HepG2 (cell line): ENCODE measurements around the gene CAMTA1. TPM values are rescaled to one million over a fixed set of nuclear protein-coding genes. Genes with fewer than 3 reads are reported as not detected.

ENCODE experiments used
- ATAC-seq: fragments of 200-7000 bp; cut with Tn5 transposase; 3 replicates; pipeline ENCODE4 v1.9.1; 2020; ENCODE audit warnings: mild to moderate bottlenecking, moderate library complexity
- BruUV-seq: library from RNA; stranded (reverse); fragments of 400-500 nt; replicated peaks from 2 replicates; lab custom pipeline; 2021; lab: Mats Ljungman, UMichigan
- CTCF ChIA-PET: fragments of 300-600 bp; formaldehyde crosslinking; extraction: SDS; loops from one replicate; lab custom pipeline; 2021; ENCODE audit warnings: low total read pairs, inconsistent platforms, low intra/inter-chr PET ratio; lab: Yijun Ruan, JAX
- POLR2A ChIA-PET: fragments of 350-600 bp; sonication (Branson Sonifier 250); formaldehyde crosslinking; loops from one replicate; lab custom pipeline; 2020; ENCODE audit warnings: antibody characterized with exemption, inconsistent platforms; lab: Yijun Ruan, JAX
- DNase-seq: peaks from one replicate; pipeline ENCODE4 v3.0.0-alpha.2; 2015; ENCODE audit warnings: low spot score
- FAIRE-seq: peaks from 3 replicates; lab custom pipeline; 2011; peaks lifted over from hg19 to GRCh38; lab: Jason Lieb, UNC
- H2AFZ ChIP-seq: one replicate; pipeline ENCODE4 v1.6.1; 2011; ENCODE audit warnings: low read length, inconsistent platforms
- H3K27ac ChIP-seq: fragments of 300-600 bp; 3 replicates; pipeline ENCODE4 v1.8.0; 2011; ENCODE audit warnings: mixed run types, mild to moderate bottlenecking, mixed read lengths, low read length, inconsistent platforms; ENCODE audit not compliant: insufficient read depth; ENCODE audit errors: extremely low read length
- H3K27me3 ChIP-seq, 2 experiments: fragments of 200-600 bp in 1 of 2; 2 replicates in 1 of 2; 3 replicates in 1 of 2; pipeline versions ENCODE4 v1.6.0 to v1.8.0; 2011; ENCODE audit warnings: low read length in 2 of 2, mild to moderate bottlenecking in 2 of 2, moderate library complexity in 2 of 2, inconsistent platforms in 1 of 2; ENCODE audit not compliant: insufficient read depth in 2 of 2, control insufficient read depth in 1 of 2
- H3K36me3 ChIP-seq, 2 experiments: fragments of 200-600 bp in 1 of 2; replicated peaks in 1 of 2; 2 replicates in 1 of 2; 3 replicates in 1 of 2; pipeline versions ENCODE4 v1.5.1 to v1.8.0; 2011; ENCODE audit warnings: low read length in 2 of 2, inconsistent platforms in 1 of 2; ENCODE audit not compliant: insufficient read depth in 2 of 2, control insufficient read depth in 1 of 2
- H3K4me1 ChIP-seq: 2 replicates; pipeline ENCODE4 v1.5.1; 2012; ENCODE audit warnings: low read length, inconsistent platforms; ENCODE audit not compliant: insufficient read depth
- H3K4me2 ChIP-seq: 2 replicates; pipeline ENCODE4 v1.6.0; 2011; ENCODE audit warnings: low read depth, low read length, inconsistent platforms
- H3K4me3 ChIP-seq, 3 experiments: fragments of 200-600 bp in 1 of 3; sonication (generic), shearing (Covaris generic) in 1 of 3; replicated peaks in 1 of 3; 2 replicates each; pipeline ENCODE4 v1.5.1; 2011 to 2016; ENCODE audit warnings: low read length in 3 of 3, inconsistent platforms in 2 of 3, low read depth in 2 of 3, mild to moderate bottlenecking in 2 of 3, control low read depth in 1 of 3, mixed read lengths in 1 of 3; ENCODE audit not compliant: insufficient read depth in 1 of 3
- H3K79me2 ChIP-seq: one replicate; pipeline ENCODE4 v1.6.1; 2011; ENCODE audit warnings: low read length, inconsistent platforms; ENCODE audit not compliant: insufficient read depth
- H3K9ac ChIP-seq: 2 replicates; pipeline ENCODE4 v1.6.0; 2011; ENCODE audit warnings: mild to moderate bottlenecking, low read depth, low read length, inconsistent platforms; ENCODE audit not compliant: insufficient read depth
- H3K9me3 ChIP-seq: 2 replicates; pipeline ENCODE4 v1.5.1; 2012; ENCODE audit warnings: mild to moderate bottlenecking, low read length
- H4K20me1 ChIP-seq: 2 replicates; pipeline ENCODE4 v1.6.0; 2011; ENCODE audit warnings: inconsistent platforms, mild to moderate bottlenecking, low read length, moderate library complexity; ENCODE audit not compliant: insufficient read depth
- DNMT1 ChIP-seq: sonication (generic); formaldehyde crosslinking; IDR thresholded peaks from 2 replicates; pipeline ENCODE4 v1.5.1; 2020; ENCODE audit warnings: mild to moderate bottlenecking, missing genetic modification reagents
- GMEB2 ChIP-seq: IDR thresholded peaks from 2 replicates; pipeline ENCODE4 v1.6.1; 2016; ENCODE audit warnings: missing biosample characterization, missing genetic modification reagents, low read depth
- NAIF1 ChIP-seq: sonication (generic); formaldehyde crosslinking; IDR thresholded peaks from 2 replicates; pipeline ENCODE4 v1.5.0; 2020; ENCODE audit warnings: mild to moderate bottlenecking, missing genetic modification reagents, borderline replicate concordance
- NFRKB ChIP-seq: fragments of 450-650 bp; IDR thresholded peaks from 2 replicates; pipeline ENCODE4 v1.6.1; 2017
- RORA ChIP-seq: sonication (generic); formaldehyde crosslinking; IDR thresholded peaks from 2 replicates; pipeline ENCODE4 v1.5.0; 2020; ENCODE audit warnings: mild to moderate bottlenecking, missing genetic modification reagents, moderate library complexity
- SRY ChIP-seq: sonication (generic); formaldehyde crosslinking; IDR thresholded peaks from 2 replicates; pipeline ENCODE4 v1.8.0; 2022; ENCODE audit warnings: mild to moderate bottlenecking, missing genetic modification reagents
- U2AF1 ChIP-seq: fragments of 200-400 bp; formaldehyde crosslinking; optimal IDR thresholded peaks from 2 replicates; pipeline ENCODE3; 2017; ENCODE audit warnings: mild to moderate bottlenecking, low read depth, low read length
- ZBTB42 ChIP-seq: sonication (generic); formaldehyde crosslinking; IDR thresholded peaks from 2 replicates; pipeline ENCODE4 v1.5.0; 2020; ENCODE audit warnings: mild to moderate bottlenecking, missing genetic modification reagents
- ZIK1 ChIP-seq: sonication (generic); formaldehyde crosslinking; IDR thresholded peaks from 2 replicates; pipeline ENCODE4 v1.5.0; 2020; ENCODE audit warnings: mild to moderate bottlenecking, low read depth, missing genetic modification reagents, borderline replicate concordance
- ZNF260 ChIP-seq: sonication (generic); formaldehyde crosslinking; IDR thresholded peaks from 2 replicates; pipeline ENCODE4 v1.4.0; 2020; ENCODE audit warnings: missing genetic modification reagents, low read depth, mild to moderate bottlenecking, borderline replicate concordance
- ZNF326 ChIP-seq: sonication (generic); formaldehyde crosslinking; IDR thresholded peaks from 2 replicates; pipeline ENCODE4 v1.4.0; 2020; ENCODE audit warnings: missing genetic modification reagents, borderline replicate concordance
- ZNF512B ChIP-seq: sonication (generic); formaldehyde crosslinking; IDR thresholded peaks from 2 replicates; pipeline ENCODE4 v1.5.1; 2020; ENCODE audit warnings: missing genetic modification reagents, mild to moderate bottlenecking, borderline replicate concordance
- ZNF530 ChIP-seq: sonication (generic); formaldehyde crosslinking; IDR thresholded peaks from 2 replicates; pipeline ENCODE4 v1.5.0; 2020; ENCODE audit warnings: low read depth, mild to moderate bottlenecking, missing genetic modification reagents
- WGBS: methylation state at CpG from one replicate; pipeline ENCODE4 v1.1.6; 2017; ENCODE audit warnings: low lambda C conversion rate; 5-methylcytosine and 5-hydroxymethylcytosine counted together
- in situ Hi-C: cut with HindIII; loops from 2 replicates; pipeline ENCODE4 v1.10.0; 2017; ENCODE audit warnings: low pct_unique_long_range_greater_than_20kb; ENCODE audit not compliant: extremely low pct_ligation_motif_present
- intact Hi-C: fragments of 100-400 bp; cut with micrococcal nuclease; formaldehyde crosslinking; loops from one replicate; pipeline ENCODE4 v1.10.0; 2022; ENCODE audit not compliant: unreplicated experiment
- polyA plus RNA-seq, 8 experiments: library from polyadenylated mRNA; depleted of rRNA in 3 of 8; stranded (reverse) in 7 of 8; unstranded in 1 of 8; fragments of >200 nt; fragmentation: Illumina TruSeq in 4 of 8; extraction: Trizol in 4 of 8; gene quantifications; 2 replicates each; pipeline versions ENCODE4 v1.2.1 to v1.2.3, GENCODE V29; 2011 to 2016; ENCODE audit warnings: low read depth in 4 of 8, missing spikeins in 1 of 8, mixed read lengths in 1 of 8; ENCODE audit not compliant: insufficient read depth in 1 of 8
- total RNA-seq, 5 experiments: library from RNA; depleted of rRNA; stranded (reverse); fragments of >200 nt; fragmentation: Illumina TruSeq; extraction: Trizol; gene quantifications; 2 replicates each; pipeline ENCODE4 v1.2.3, GENCODE V29; 2016; ENCODE audit warnings: low read depth in 1 of 5
- TF ChIP-seq, protein P1 (sequence below): IDR thresholded peaks from 2 replicates; pipeline ENCODE4 v1.6.1; 2012; ENCODE audit warnings: low read length, improper control_type of control experiment
- TF ChIP-seq, protein P2 (sequence below): fragments of 450-650 bp; IDR thresholded peaks from 2 replicates; pipeline ENCODE4 v1.6.1; 2016

CAMTA1 gene
- total and polyA plus RNA-seq, 2 of the 13 experiments (the other 11 are each of a cell fraction or from before 2014, with no cell fraction given): 25.0 to 36.4 TPM

DNA sequence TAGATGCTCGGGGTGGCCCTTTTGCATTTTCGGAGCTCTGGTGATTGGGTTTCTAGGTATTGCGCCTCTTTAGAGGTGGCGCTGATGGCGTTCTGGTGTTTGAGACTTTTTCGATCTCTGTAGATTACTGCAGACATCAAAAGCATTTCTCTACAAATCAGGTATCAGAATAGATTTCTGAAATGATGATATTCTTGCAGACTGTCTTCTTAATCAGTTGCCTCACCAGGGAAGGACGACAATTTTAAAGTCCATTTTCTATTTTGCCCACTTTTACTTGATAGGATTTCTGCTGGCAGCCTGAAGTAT lies 920.6 kb downstream of the CAMTA1 start (continued):
- TF ChIP-seq NAIF1 (CRISPR knock-in tag) (no peak), ZIK1 (CRISPR knock-in tag) (no peak), ZNF512B (CRISPR knock-in tag) (no peak)

DNA sequence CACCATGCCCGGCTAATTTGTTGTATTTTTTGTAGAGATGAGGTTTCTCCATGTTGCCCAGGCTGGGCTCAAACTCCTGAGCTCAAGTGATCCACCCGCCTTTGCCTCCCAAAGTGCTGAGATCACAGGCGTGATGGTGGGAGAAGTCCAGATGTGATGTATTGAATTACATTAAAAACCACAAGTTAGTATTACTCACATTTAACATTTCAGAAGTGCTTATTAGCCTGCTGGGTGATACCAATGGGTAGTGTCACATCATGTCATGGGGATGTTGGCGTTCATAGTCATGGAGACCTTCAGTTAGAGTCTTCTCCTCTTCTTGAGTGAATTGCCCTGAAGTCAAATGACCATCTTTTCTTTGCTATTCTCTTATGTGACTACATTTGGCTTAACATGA lies 922.3 kb downstream of the CAMTA1 start:
- Histone ChIP-seq H3K4me1 (peaks cover 10% of the 10 kb centered on the region), H3K4me2 (no peak overlapping the region), H2AFZ (no peak overlapping the region), H3K4me3 (no peak overlapping the region), H3K79me2 (no peaks in the 10 kb centered on the region), H3K27me3 (no peaks in the 10 kb centered on the region), H3K9me3 (no peaks in the 10 kb centered on the region), H3K27ac (no peak overlapping the region), H3K9ac (no peak overlapping the region), H4K20me1 (no peaks in the 10 kb centered on the region), H3K36me3 (no peaks in the 10 kb centered on the region)
- no TSS peak for BruUV-seq
- WGBS: 98% methylated on average over 4 of the region's 4 CpGs
- intact Hi-C loops (loop anchor here (10.0 kb wide), 1 partner anchor 47 kb away; no protein-coding TSS in a partner anchor), in situ Hi-C loops (no loop called here)
- FAIRE-seq: no peak
- POLR2A ChIA-PET: no interaction called here
- no peak for DNase-seq
- no peak for ATAC-seq
- CTCF ChIA-PET: no interaction called here
- TF ChIP-seq U2AF1 (no peak), DNMT1 (no peak), ZNF260 (CRISPR knock-in tag) (no peak), SRY (no peak), GMEB2 (no peak), RORA (CRISPR knock-in tag) (no peak), ZBTB42 (CRISPR knock-in tag) (no peak), NFRKB (no peak), ZNF530 (CRISPR knock-in tag) (no peak), ZNF326 (no peak)
- TF ChIP-seq, protein P1, sequence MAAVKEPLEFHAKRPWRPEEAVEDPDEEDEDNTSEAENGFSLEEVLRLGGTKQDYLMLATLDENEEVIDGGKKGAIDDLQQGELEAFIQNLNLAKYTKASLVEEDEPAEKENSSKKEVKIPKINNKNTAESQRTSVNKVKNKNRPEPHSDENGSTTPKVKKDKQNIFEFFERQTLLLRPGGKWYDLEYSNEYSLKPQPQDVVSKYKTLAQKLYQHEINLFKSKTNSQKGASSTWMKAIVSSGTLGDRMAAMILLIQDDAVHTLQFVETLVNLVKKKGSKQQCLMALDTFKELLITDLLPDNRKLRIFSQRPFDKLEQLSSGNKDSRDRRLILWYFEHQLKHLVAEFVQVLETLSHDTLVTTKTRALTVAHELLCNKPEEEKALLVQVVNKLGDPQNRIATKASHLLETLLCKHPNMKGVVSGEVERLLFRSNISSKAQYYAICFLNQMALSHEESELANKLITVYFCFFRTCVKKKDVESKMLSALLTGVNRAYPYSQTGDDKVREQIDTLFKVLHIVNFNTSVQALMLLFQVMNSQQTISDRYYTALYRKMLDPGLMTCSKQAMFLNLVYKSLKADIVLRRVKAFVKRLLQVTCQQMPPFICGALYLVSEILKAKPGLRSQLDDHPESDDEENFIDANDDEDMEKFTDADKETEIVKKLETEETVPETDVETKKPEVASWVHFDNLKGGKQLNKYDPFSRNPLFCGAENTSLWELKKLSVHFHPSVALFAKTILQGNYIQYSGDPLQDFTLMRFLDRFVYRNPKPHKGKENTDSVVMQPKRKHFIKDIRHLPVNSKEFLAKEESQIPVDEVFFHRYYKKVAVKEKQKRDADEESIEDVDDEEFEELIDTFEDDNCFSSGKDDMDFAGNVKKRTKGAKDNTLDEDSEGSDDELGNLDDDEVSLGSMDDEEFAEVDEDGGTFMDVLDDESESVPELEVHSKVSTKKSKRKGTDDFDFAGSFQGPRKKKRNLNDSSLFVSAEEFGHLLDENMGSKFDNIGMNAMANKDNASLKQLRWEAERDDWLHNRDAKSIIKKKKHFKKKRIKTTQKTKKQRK: no peak
- TF ChIP-seq, protein P2, sequence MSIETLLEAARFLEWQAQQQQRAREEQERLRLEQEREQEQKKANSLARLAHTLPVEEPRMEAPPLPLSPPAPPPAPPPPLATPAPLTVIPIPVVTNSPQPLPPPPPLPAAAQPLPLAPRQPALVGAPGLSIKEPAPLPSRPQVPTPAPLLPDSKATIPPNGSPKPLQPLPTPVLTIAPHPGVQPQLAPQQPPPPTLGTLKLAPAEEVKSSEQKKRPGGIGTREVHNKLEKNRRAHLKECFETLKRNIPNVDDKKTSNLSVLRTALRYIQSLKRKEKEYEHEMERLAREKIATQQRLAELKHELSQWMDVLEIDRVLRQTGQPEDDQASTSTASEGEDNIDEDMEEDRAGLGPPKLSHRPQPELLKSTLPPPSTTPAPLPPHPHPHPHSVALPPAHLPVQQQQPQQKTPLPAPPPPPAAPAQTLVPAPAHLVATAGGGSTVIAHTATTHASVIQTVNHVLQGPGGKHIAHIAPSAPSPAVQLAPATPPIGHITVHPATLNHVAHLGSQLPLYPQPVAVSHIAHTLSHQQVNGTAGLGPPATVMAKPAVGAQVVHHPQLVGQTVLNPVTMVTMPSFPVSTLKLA: no peak
